Left ventricle myocardium superior (tissue), 1 donor: ENCODE data around the gene ATL3. TPM values are rescaled to one million over a fixed set of nuclear protein-coding genes. Genes with fewer than 3 reads are reported as not detected.

Experiments used
- ATAC-seq: fragments of 200-7000 bp; cut with Tn5 transposase; one replicate; pipeline ENCODE4 v1.9.1; 2020; ENCODE audit warnings: mild to moderate bottlenecking, moderate library complexity
- DNase-seq: peaks from one replicate; pipeline ENCODE4 v3.0.0-alpha.2; 2020
- intact Hi-C: fragments of 100-400 bp; cut with micrococcal nuclease; formaldehyde crosslinking; loops from one replicate; pipeline ENCODE4 v1.11.0; 2022
- total RNA-seq: library from RNA; stranded (reverse); fragmentation: NEBNext Ultra II Directional; extraction: Animal tissue kit (Norgen Biotek cat#: 25700); gene quantifications from one replicate; pipeline ENCODE4 v1.2.1, GENCODE V29; 2021
- donor health status: DM: no; HTN: yes; CAD: no; lungs with severe emphysema.

The ATL3 gene
- total RNA-seq, 1 donor from 2014 or later, result 13.6 TPM

DNA sequence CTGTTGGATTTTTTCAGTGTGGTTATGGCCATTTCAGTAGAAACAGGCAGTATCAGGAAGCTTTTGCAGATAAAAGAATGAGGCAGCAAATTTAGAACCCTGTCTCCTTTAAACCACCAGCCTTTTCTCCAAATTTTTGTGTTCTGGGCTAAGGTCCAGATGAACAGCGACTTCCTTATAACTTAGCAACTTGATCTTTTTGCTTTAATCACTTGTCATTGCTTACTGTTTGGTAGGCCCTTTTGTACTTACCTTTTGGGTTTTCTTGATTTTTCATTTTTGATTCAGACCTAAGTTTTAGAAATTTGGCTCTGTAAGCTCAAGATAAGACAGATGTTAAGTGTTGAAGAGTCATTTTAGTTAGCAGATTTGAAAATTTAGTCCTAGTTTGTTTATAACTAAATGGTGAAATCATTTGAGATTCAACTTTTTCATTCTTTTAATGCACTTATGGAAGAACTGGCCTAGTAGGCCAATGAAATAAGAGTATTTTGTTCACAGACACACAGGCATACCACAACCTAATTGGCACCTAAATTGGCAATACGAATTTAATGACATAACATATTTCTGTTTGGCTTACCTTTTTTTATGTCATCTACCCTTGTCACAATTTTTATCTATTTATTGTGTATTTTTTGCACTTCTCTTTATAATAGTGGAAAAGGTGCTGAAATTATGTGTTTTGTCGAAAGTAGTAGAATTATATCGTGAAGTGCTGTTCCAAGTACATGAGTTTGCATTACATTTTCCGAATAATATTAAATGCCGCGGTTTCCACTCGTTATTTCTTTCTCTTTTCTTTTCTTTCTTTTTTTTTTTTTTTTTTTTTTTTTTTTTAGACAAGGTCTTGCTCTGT lies 12.2 kb upstream of the ATL3 start:
- ATAC-seq, result no peak

GRCh38 chr11:63682066-63683021 lies 11.2 kb upstream of the ATL3 start:
- peak; percentile 36 for ATAC-seq
- intact Hi-C loops, result no loop called here
- peak; percentile 50 for DNase-seq

More for the DNA sequence above, 12.2 kb upstream of the ATL3 start:
- DNase-seq, result no peak
- intact Hi-C loops, result no loop called here

- intact Hi-C loops, result no loop called here
- DNase-seq (peak; percentile 99), ATAC-seq (peak; percentile 96)
These were observed 10.3 kb upstream of the ATL3 start, which contains the start of gene RTN3 for GRCh38 chr11:63681321-63682065. Gene RTN3 (plus strand): TSS chr11:63681500. CDS start chr11:63681637, 137 bp downstream.

GRCh38 chr11:63680834-63681320 lies 9.7 kb upstream of the ATL3 start:
- ATAC-seq, result peak; percentile 1
- intact Hi-C loops, result no loop called here
- no peak for DNase-seq

- no peak for ATAC-seq
- intact Hi-C loops, result no loop called here
- DNase-seq, result no peak
These were observed 2.4 kb upstream of the ATL3 start for GRCh38 chr11:63673579-63673978.

DNA sequence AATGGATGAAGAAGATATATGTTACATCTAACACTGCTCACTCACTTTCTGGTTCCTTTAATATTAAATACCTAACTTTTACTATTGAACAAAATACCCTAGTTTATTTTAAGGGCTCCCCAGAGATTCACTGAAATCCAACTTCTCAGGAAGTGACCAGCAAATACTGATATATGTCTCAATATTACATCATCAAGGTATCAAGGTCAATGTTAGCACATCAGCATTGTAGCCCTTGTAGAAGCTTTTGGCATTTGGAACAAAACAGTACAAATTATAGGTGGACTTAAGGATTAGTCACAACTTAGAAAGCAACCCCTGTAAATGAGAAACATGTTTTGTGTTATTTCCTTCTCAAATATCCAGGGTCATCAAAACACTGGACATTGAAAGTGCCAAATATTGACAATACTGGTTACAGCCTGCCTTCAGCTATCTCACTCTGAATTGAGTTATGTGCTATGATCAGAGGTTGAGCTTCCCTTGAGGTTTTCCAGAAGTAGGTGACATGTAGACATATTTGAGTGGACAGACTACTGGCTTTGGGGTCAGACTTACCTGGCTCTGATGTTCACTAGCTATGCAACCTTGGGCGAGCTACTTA lies 1.9 kb upstream of the ATL3 start:
- DNase-seq, result no peak
- intact Hi-C loops, result no loop called here
- ATAC-seq, result no peak

GRCh38 chr11:63672156-63672463 lies 934 bp upstream of the ATL3 start:
- DNase-seq (no peak), ATAC-seq (no peak)
- intact Hi-C loops, result no loop called here

DNA sequence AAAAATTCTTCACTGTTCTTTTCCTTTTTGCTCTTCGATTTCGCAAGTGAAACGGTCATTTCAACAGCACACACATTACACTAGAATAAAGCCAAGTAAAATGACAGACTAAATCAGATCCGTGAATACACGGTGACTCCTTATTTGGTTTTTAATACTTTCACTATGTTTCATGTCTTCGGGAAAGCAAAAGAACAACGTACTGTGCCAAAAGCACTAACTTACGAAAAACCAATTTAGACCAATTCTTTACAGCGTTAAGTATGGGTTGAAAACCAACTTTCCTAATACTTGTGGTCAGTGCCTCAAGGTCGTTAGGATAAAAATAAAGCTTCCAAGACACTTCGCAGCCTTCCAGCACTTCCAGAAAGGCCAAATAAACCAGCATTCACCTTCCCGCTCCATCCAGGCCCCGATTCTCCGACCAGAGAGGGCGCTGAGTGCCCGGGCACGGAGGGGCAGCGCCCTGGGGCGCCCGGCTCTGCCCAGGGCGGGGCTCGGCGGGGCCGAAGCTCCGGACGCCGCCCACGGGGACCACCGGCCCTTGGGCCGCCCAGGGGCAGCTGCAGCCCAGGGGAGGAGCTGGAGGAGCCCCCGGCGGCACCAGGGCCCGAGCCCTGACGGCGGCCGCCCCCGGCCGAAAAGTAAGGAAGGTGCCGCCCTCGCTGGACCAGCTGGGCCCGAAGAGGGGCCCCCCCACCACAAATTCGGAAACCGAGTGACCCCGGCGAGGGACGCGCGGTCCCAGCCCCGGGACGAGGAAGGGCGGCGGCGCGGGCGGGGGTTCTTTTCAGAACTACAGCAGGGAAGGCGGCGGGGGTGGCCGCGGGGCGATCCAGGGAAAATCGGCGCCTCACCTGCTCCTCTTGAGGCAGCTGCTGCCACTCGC lies 499 bp downstream of the ATL3 start:
- intact Hi-C loops, result no loop called here
- DNase-seq, result peak; percentile 73
- ATAC-seq, result peak; percentile 75

DNA sequence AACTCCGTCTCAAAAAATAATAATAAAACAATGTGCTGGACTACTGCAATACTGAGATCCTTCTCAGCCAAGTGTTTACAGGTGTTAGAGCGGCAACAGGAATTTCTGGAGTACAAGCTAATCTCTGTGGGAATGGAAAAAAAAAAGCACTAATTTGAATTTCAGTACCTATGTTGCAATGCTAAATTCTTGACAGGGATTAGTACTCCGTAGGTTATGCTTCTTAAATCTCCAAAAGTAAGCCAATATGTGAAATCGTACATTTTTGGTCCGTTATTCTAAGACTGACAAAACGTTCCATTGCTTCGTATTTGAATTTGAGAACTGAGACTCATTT lies 1.1 kb downstream of the ATL3 start:
- ATAC-seq (no peak), DNase-seq (no peak)
- intact Hi-C loops, result no loop called here

GRCh38 chr11:63667995-63668795 lies 3.0 kb downstream of the ATL3 start:
- intact Hi-C loops, result no loop called here
- DNase-seq (no peak), ATAC-seq (no peak)

- ATAC-seq, result no peak
- intact Hi-C loops, result no loop called here
- DNase-seq, result no peak
These were observed 4.3 kb downstream of the ATL3 start for GRCh38 chr11:63666874-63667273.

GRCh38 chr11:63663809-63664208 lies 7.4 kb downstream of the ATL3 start:
- DNase-seq, result no peak
- intact Hi-C loops, result no loop called here
- ATAC-seq, result no peak

- no peak for ATAC-seq
- intact Hi-C loops, result no loop called here
- DNase-seq, result no peak
These were observed 10.2 kb downstream of the ATL3 start for GRCh38 chr11:63660972-63661371.

- ATAC-seq (no peak), DNase-seq (no peak)
- intact Hi-C loops, result no loop called here
These were observed 18.5 kb downstream of the ATL3 start for GRCh38 chr11:63652671-63653070.

GRCh38 chr11:63643205-63643604 lies 28.0 kb downstream of the ATL3 start:
- no peak for ATAC-seq
- intact Hi-C loops, result no loop called here
- DNase-seq, result no peak

- DNase-seq (no peak), ATAC-seq (no peak)
- intact Hi-C loops, result no loop called here
These were observed 29.4 kb downstream of the ATL3 start for GRCh38 chr11:63641727-63642126.

GRCh38 chr11:63639199-63639832 lies 31.9 kb downstream of the ATL3 start:
- intact Hi-C loops, result no loop called here
- DNase-seq (no peak), ATAC-seq (no peak)
